ENCODE data around the gene ANKRD34C. TPM values are rescaled to one million over a fixed set of nuclear protein-coding genes. Genes with fewer than 3 reads are reported as not detected.

ANKRD34C gene
- total RNA-seq, 4 donors from 2014 or later: not detected

GRCh38 chr15:79294075-79294474, 11.6 kb downstream of the ANKRD34C start:
- H3K27ac ChIP-seq: no peak overlapping the region
- H3K4me3 ChIP-seq: no peak overlapping the region
- H3K36me3 ChIP-seq: no peaks in the 10 kb centered on the region
- ATAC-seq (no peak), DNase-seq (no peak)
- TF ChIP-seq POLR2A (IDR thresholded peaks at IDR 0.05): no peak
- no peak for TF ChIP-seq CTCF (IDR thresholded peaks at IDR 0.05 in 4 of 5, conservative IDR thresholded peaks at IDR 0.05 in 1 of 5)
- H3K9me3 ChIP-seq: no peaks in the 10 kb centered on the region
- intact Hi-C loops (cut with DNase I; ENCODE audit: low total_unique reads): no loop called here
- no peaks in the 10 kb centered on the region for H3K4me1 ChIP-seq
- in situ Hi-C loops (cut with MboI; ENCODE audit: low sequenced_read_pairs in 4 of 4): no loop called here
- H3K27me3 ChIP-seq: peaks cover 0 to 3% (median 0%) of the 10 kb centered on the region in 3 donors

DNA sequence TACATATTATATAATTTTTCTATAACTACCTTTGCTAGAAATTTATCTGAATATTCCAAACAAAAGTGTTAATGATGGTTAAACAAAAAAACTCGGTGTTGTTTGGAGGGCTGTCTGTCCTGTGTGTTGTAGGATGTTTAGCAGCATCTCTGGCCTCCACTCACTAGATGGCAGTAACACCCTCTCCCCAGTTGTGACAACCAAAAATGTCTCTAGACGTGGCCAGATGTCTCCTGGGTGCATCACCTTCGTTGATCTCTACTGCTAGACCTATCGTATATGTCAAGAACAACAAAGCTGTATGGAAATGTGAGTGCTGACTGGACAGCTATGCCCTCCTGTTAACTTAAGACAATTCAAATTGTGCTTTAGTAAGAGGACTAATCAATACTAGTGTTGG, 14.1 kb downstream of the ANKRD34C start:
- TF ChIP-seq CTCF (IDR thresholded peaks at IDR 0.05 in 4 of 5, conservative IDR thresholded peaks at IDR 0.05 in 1 of 5) (no peak), POLR2A (IDR thresholded peaks at IDR 0.05) (no peak)
- Histone ChIP-seq H3K27me3 (peaks cover 0 to 3% (median 0%) of the 10 kb centered on the region in 3 donors), H3K4me1 (no peaks in the 10 kb centered on the region), H3K9me3 (no peaks in the 10 kb centered on the region), H3K27ac (no peak overlapping the region), H3K36me3 (no peaks in the 10 kb centered on the region), H3K4me3 (no peak overlapping the region)
- intact Hi-C loops (cut with DNase I; ENCODE audit: low total_unique reads) (no loop called here), in situ Hi-C loops (cut with MboI; ENCODE audit: low sequenced_read_pairs in 4 of 4) (no loop called here)
- ATAC-seq: no peak
- no peak for DNase-seq

- ATAC-seq (no peak), DNase-seq (no peak)
- Histone ChIP-seq H3K4me1 (no peaks in the 10 kb centered on the region), H3K4me3 (no peak overlapping the region), H3K27ac (no peak overlapping the region), H3K27me3 (no peaks in the 10 kb centered on the region), H3K9me3 (no peaks in the 10 kb centered on the region), H3K36me3 (no peaks in the 10 kb centered on the region)
- TF ChIP-seq CTCF (IDR thresholded peaks at IDR 0.05 in 4 of 5, conservative IDR thresholded peaks at IDR 0.05 in 1 of 5): no peak
- intact Hi-C loops (cut with DNase I; ENCODE audit: low total_unique reads): no loop called here
- in situ Hi-C loops (cut with MboI; ENCODE audit: low sequenced_read_pairs in 4 of 4): no loop called here
Measured at GRCh38 chr15:79299126-79299840, 16.8 kb downstream of the ANKRD34C start.

- Histone ChIP-seq H3K36me3 (no peaks in the 10 kb centered on the region), H3K4me1 (no peaks in the 10 kb centered on the region), H3K9me3 (no peaks in the 10 kb centered on the region), H3K27ac (no peak overlapping the region), H3K27me3 (no peaks in the 10 kb centered on the region), H3K4me3 (no peak overlapping the region)
- ATAC-seq (no peak), DNase-seq (no peak)
- TF ChIP-seq CTCF (IDR thresholded peaks at IDR 0.05 in 4 of 5, conservative IDR thresholded peaks at IDR 0.05 in 1 of 5): no peak
- TF ChIP-seq POLR2A (IDR thresholded peaks at IDR 0.05): no peak
- intact Hi-C loops (cut with DNase I; ENCODE audit: low total_unique reads): no loop called here
- in situ Hi-C loops (cut with MboI; ENCODE audit: low sequenced_read_pairs in 4 of 4): no loop called here
Measured at GRCh38 chr15:79299841-79300235, 17.3 kb downstream of the ANKRD34C start.

GRCh38 chr15:79307251-79307650, 24.7 kb downstream of the ANKRD34C start:
- Histone ChIP-seq H3K4me3 (no peak overlapping the region), H3K27me3 (peaks cover 14 to 25% (median 16%) of the 10 kb centered on the region in 3 donors), H3K4me1 (peaks cover 7 to 12% of the 10 kb centered on the region in 2 donors), H3K36me3 (no peaks in the 10 kb centered on the region), H3K27ac (no peak overlapping the region), H3K9me3 (no peaks in the 10 kb centered on the region)
- in situ Hi-C loops (cut with MboI; ENCODE audit: low sequenced_read_pairs in 4 of 4) (no loop called here), intact Hi-C loops (cut with DNase I; ENCODE audit: low total_unique reads) (no loop called here)
- ATAC-seq (no peak), DNase-seq (no peak)
- TF ChIP-seq POLR2A (IDR thresholded peaks at IDR 0.05) (no peak), CTCF (IDR thresholded peaks at IDR 0.05 in 4 of 5, conservative IDR thresholded peaks at IDR 0.05 in 1 of 5) (no peak)
